Osteocyte (in vitro differentiated cells): ENCODE results near the gene ATP5ME. TPM values are rescaled to one million over a fixed set of nuclear protein-coding genes. Genes with fewer than 3 reads are reported as not detected.
"Not testable (repeated sequence)": the region's sequence is repeated elsewhere in the genome, so short reads cannot be mapped to it uniquely, and the experiment has no call there.

Experiments used
- DNase-seq: peaks from one replicate; pipeline ENCODE4 v3.0.0; 2021; ENCODE audit warnings: mixed read lengths; ENCODE audit not compliant: unreplicated experiment; ENCODE audit errors: extremely low spot score
- H3K27ac Mint-ChIP-seq: one replicate; pipeline ENCODE4 v1.8.0; 2021; ENCODE audit warnings: mild to moderate bottlenecking, mixed read lengths; ENCODE audit not compliant: unreplicated experiment
- H3K27me3 Mint-ChIP-seq: one replicate; pipeline ENCODE4 v1.8.0; 2021; ENCODE audit warnings: mixed read lengths; ENCODE audit not compliant: unreplicated experiment
- H3K36me3 Mint-ChIP-seq: one replicate; pipeline ENCODE4 v1.8.0; 2021; ENCODE audit warnings: mixed read lengths; ENCODE audit not compliant: unreplicated experiment
- H3K4me1 Mint-ChIP-seq: one replicate; pipeline ENCODE4 v1.8.0; 2021; ENCODE audit warnings: mixed read lengths; ENCODE audit not compliant: unreplicated experiment
- H3K4me3 Mint-ChIP-seq: one replicate; pipeline ENCODE4 v1.8.0; 2021; ENCODE audit warnings: mild to moderate bottlenecking, moderate library complexity, mixed read lengths; ENCODE audit not compliant: unreplicated experiment
- H3K9me3 Mint-ChIP-seq: one replicate; pipeline ENCODE4 v1.8.0; 2021; ENCODE audit warnings: mixed read lengths; ENCODE audit not compliant: unreplicated experiment
- total RNA-seq: library from RNA; stranded (reverse); gene quantifications from 2 replicates; pipeline ENCODE4 v1.2.1, GENCODE V29; 2021
- TF ChIP-seq, protein P1 (sequence below): fragments of 200-600 bp; sonication (generic); IDR thresholded peaks from 2 replicates; pipeline ENCODE4 v1.5.0; 2021; ENCODE audit warnings: antibody characterized with exemption, mild to moderate bottlenecking, moderate library complexity

Gene ATP5ME
- total RNA-seq, 1 donor from 2014 or later: 271 TPM

DNA sequence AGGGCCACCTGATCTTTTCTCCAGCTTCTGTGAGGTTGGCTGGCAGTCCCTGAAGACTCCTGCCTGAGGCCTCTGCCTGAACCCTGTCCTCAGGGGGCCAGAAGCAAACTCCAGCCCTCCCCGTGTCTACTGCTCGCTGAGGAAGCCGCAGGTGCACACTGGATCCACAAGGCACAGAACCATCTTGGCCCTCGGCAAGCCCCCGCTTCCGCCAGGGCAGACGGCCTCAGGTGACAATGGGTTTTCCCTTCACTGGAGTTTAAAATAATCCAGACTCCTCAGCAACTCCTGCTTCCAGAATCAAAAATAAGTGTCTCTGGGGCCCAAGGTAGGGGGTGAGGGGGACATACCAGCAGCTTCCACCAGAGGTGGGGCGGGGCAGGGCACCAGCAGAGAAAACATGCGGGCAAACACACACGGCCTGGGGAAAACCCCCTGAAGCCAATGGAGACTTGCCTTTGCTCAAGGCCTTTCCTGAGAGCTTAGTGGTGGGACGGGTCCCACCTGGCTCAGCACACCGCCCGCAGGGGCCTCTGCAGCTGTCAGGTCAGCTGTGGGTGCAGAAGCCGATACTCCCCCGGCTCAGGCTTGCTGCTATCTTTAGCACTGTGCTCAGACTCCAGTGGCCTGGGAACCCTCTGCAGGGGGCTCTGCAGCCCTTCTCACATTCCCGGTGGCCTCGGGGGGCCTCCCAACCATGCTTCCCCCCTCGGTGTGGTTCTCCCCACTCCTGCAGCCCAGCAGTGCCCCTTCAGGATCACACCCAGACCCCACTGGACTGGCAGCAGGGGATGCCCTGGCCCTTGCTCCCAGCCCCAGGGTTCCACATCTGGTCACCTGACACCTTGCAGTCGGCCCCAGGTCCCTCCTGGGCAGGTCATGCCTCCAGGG, 2.1 kb upstream of the ATP5ME start:
- peaks cover 8% of the 10 kb centered on the region for H3K36me3 Mint-ChIP-seq
- TF ChIP-seq, protein P1, sequence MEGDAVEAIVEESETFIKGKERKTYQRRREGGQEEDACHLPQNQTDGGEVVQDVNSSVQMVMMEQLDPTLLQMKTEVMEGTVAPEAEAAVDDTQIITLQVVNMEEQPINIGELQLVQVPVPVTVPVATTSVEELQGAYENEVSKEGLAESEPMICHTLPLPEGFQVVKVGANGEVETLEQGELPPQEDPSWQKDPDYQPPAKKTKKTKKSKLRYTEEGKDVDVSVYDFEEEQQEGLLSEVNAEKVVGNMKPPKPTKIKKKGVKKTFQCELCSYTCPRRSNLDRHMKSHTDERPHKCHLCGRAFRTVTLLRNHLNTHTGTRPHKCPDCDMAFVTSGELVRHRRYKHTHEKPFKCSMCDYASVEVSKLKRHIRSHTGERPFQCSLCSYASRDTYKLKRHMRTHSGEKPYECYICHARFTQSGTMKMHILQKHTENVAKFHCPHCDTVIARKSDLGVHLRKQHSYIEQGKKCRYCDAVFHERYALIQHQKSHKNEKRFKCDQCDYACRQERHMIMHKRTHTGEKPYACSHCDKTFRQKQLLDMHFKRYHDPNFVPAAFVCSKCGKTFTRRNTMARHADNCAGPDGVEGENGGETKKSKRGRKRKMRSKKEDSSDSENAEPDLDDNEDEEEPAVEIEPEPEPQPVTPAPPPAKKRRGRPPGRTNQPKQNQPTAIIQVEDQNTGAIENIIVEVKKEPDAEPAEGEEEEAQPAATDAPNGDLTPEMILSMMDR: no peak
- DNase-seq: no peak
- H3K27ac Mint-ChIP-seq: no peak overlapping the region
- peak overlapping the region; percentile 14 for H3K4me3 Mint-ChIP-seq
- H3K27me3 Mint-ChIP-seq: no peaks in the 10 kb centered on the region
- H3K9me3 Mint-ChIP-seq: no peaks in the 10 kb centered on the region
- peaks cover 14% of the 10 kb centered on the region for H3K4me1 Mint-ChIP-seq

DNA sequence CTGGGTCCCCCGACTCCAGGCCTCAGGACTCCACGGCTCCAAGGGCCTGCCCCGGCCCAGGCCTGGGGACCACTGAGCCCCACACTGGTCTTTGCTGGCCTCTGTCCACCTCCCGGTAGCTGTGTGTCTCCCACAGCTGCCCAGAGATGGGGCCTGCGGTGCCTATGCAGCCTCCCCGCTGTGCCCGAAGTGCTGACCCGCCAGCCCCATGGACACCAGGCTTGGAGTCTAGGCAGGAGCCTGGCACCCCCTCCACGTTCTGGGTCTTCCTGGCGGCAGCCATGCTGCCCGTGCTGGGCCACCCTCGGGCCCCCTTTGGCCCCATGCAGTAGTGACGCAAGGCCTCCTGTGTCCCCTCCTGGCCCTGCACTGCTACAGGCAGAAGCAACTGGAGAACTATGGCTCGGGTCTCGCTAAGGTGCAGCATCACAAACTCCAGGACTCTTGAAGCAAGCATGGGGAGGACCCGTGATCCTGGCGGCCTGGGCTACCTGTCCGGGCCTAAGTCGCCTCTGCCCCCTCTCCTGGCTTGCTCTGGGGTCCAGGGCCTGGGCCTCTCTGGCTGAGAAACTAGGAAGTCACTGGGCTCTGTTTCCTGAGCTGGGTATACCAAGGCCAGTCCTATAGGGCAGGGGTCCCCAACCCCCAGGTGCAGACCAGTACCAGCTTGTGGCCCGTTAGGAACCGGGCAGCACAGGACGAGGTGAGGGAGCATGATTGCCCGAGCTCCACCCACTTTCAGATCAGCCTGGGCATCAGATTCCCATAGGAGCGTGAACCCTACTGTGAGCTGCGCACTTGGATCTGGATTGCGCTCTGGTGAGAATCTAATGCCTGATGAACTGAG, 1.2 kb upstream of the ATP5ME start:
- no peak for DNase-seq
- no peaks in the 10 kb centered on the region for H3K27me3 Mint-ChIP-seq
- no peaks in the 10 kb centered on the region for H3K9me3 Mint-ChIP-seq
- peak overlapping the region; percentile 50 for H3K27ac Mint-ChIP-seq
- H3K36me3 Mint-ChIP-seq: peaks cover 8% of the 10 kb centered on the region
- H3K4me3 Mint-ChIP-seq: peak overlapping the region; percentile 79
- TF ChIP-seq, protein P1: no peak
- peaks cover 11% of the 10 kb centered on the region for H3K4me1 Mint-ChIP-seq

DNA sequence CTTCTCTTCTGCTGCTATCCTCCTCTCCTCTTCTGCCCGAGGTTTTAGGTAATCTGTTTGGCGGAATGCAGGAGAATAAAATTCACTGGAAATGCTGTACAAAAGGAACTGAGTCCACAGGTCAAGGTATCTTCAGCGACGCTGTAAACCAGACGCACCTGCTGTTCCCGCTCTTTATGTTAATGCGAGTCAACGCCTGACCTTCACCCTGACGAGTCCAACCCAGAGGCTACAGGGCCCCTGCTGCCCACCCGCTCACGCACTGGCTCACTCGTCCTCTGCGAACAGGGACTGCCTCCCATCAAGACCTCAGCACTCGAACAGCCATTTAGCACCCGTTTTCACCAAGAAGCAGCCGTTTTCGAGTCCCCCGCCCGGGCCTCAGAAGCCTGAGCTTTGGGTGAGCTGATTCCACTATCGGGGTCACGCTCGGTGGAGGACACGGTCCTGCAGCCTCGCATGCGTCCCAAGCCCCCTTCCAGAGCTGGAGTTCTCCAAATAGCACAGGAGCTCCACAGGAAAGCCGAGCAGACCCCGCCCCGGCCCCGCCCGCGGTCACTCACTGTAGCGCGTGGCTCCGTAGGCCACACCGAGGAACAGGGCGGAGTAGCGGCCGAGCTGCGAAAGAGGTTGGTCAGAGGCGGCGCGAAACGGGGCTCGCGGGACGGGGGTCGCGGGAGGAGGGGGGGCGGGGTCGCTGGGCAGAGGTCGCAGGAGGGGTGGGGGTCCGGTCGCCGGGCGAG, 556 bp downstream of the ATP5ME start:
- Mint-ChIP-seq H3K4me1 (peaks cover 11% of the 10 kb centered on the region), H3K9me3 (no peaks in the 10 kb centered on the region), H3K27ac (peak overlapping the region; percentile 47), H3K27me3 (no peaks in the 10 kb centered on the region), H3K36me3 (peaks cover 8% of the 10 kb centered on the region), H3K4me3 (peak overlapping the region; percentile 79)
- TF ChIP-seq, protein P1: no peak
- DNase-seq: no peak

DNA sequence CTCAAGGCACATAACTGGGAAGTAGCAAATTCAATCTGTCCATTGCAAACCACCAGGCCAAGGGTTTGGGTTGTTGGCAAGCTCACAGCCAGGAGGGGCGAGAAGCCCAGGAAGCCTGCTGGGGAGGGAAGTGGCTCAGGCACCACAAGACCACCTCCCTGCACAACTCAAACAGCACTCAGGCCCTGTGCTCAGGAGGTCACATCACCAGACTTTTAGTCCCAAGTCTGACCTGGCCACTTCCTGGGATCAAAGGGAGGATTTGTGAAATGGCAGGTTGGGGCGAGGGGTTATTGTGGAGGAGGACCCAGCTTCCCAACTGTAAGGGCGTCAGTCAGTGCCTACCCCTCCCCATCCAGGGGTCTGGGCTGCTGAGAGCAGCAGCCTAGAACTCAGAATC, 2.3 kb downstream of the ATP5ME start:
- peaks cover 11% of the 10 kb centered on the region for H3K4me1 Mint-ChIP-seq
- TF ChIP-seq, protein P1: no peak
- DNase-seq: no peak
- peaks cover 8% of the 10 kb centered on the region for H3K36me3 Mint-ChIP-seq
- no peak overlapping the region for H3K4me3 Mint-ChIP-seq
- no peak overlapping the region for H3K27ac Mint-ChIP-seq
- no peaks in the 10 kb centered on the region for H3K27me3 Mint-ChIP-seq
- H3K9me3 Mint-ChIP-seq: no peaks in the 10 kb centered on the region

DNA sequence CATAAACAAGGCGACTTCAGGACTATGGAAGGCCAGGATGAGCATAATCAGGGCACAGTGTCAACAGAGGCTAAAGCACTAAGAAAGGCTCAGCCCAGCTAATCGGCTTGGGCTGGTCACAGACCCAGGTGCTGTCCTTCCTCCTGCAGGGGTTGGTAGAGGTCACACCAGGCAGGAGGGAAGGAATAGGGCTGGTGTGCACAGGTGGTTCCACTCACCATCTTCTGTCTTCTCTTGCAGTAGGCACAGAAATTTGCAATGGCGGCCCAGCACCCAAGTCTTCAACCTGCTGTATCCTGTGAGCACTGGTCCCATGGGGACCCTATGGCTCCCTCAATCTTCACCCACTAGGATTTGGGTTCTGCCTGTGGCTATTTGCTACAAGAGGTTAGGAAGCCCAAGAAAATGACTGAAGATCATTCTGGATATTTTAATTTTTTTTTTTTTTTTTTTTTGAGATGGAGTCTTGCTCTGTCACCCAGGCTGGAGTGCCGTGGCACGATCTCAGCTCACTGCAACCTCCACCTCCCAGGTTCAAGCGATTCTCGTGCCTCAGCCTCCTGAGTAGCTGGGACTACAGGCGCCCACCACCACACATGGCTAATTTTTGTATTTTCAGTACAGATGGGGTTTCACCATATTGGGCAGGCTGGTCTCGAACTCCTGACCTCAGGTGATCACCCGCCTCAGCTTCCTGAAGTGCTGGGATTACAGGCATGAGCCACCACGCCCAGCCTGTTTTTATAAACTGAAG, 4.1 kb downstream of the ATP5ME start:
- H3K4me3 Mint-ChIP-seq, H3K27ac Mint-ChIP-seq, H3K27me3 Mint-ChIP-seq, H3K36me3 Mint-ChIP-seq, H3K9me3 Mint-ChIP-seq, H3K4me1 Mint-ChIP-seq, DNase-seq: not testable (repeated sequence)

DNA sequence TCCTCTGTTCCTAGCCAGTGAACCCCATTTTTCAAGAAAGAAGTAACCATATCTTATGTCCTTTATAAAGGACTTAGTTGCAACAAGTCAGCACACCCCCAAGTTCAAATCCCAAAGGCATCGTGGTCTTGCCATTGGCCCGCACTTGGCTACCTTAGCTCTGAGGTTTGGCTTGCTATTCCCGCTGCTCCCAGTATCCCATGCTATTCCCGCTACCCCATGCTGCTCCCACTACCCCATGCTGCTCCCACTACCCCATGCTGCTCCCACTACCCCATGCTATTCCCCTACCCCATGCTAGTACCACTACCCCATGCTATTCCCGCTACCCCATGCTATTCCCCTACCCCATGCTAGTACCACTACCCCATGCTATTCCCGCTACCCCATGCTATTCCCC, 5.9 kb downstream of the ATP5ME start:
- DNase-seq, H3K27ac Mint-ChIP-seq, H3K36me3 Mint-ChIP-seq: not testable (repeated sequence)

More for the DNA sequence above, 5.9 kb downstream of the ATP5ME start:
- not testable (repeated sequence) for H3K4me3 Mint-ChIP-seq, H3K4me1 Mint-ChIP-seq, H3K9me3 Mint-ChIP-seq, H3K27me3 Mint-ChIP-seq
